Dedifferentiated amniotic fluid mesenchymal stem cell (primary cell): ENCODE results near the gene TMEM62.
"Not testable (repeated sequence)": the region's sequence is repeated elsewhere in the genome, so short reads cannot be mapped to it uniquely, and the experiment has no call there.

ENCODE experiments used
- DNase-seq: peaks from one replicate; pipeline ENCODE4 v3.0.0-alpha.2; 2016; ENCODE audit errors: extremely low spot score

Gene TMEM62

GRCh38 chr15:43209059-43209824 is 75.9 kb downstream of the TMEM62 start:
- DNase-seq = no peak

DNA sequence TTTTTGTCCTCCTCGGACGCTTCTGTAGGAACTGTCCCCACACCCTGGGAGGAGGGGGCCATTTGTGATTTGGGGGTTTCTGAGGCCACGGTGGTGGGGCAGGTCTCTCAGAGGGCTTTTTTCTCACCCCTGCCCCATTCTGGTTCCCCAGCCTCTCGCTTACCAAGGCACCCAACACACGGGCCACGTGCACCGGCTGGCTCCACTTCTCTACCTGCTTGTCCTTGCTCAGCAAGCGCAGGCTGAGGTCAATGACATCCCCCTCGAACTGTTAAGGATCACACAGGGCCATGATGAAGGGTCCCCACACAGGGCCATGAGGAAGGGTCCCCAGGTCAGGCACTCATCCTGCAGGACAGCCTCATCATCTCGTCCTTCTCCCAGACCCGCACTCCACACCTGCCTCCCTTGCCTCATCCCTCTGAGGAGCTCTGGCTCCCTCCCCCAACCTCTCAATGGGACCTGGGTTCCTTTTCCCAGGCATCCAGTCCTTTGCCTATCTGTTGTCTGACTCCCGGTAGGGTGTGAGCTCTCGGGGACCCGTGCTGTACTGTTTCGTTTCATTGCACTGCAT is 76.9 kb downstream of the TMEM62 start:
- no peak for DNase-seq

DNA sequence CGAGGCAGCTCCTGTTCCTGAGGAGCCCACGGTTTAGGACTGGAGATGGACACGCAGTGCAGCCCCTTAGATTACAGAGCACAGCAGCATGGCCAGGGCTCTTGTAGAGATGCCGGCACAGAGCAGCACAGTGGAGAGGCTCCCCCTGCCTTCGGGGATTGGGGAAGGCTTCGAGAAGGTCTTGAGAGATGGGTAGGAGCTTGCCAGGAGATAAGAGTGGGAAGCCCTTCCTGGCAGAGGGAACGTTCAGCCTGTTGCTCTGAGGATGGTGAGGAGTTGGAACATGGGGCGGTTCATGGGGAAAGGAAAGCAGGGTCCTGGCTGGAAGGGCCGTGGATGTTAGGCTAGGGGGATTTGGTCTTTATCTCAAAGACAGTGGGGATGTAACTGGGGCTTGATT is 77.4 kb downstream of the TMEM62 start:
- no peak for DNase-seq

GRCh38 chr15:43211224-43211735 is 77.9 kb downstream of the TMEM62 start:
- no peak for DNase-seq

- no peak for DNase-seq
Measured at GRCh38 chr15:43212299-43212698, 78.9 kb downstream of the TMEM62 start.

DNA sequence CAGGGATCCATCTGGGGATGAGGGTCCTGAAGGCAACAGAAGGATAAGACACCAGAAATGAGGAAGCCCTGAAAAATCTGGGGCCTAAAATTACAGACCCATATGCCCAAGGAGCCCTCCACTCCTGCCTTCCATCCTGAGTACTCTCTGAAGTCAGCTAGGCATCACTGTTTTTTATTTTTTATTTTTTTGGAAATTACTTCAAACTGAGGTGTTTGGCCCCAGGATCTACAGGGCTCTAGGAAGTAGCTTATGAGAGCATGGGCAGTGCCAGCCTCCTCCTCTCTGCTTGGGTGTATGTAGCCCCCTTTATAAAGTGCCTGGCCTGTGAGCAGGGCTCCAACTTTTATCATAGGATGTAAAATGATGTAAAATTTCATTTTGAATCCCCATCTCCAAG is 79.6 kb downstream of the TMEM62 start:
- no peak for DNase-seq

DNA sequence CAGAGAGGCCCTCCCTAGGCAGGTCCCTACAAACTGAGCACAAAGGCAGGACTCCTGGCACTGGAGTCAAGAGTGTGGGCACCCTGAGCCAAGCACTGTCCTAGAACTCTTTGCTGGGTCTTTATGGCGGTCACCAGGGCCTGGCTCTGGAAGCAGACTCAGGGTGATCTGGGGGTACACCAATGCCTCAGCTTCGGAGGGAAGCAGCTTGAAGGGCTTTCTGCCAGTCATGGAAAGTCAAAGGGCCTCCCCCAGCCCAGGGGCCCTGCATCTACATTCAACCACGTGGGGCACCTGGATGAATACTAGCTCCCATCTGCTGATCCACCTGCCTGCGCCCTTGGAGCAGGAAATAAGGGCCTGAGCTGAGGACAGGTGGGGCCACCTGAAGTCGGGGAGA is 80.1 kb downstream of the TMEM62 start:
- no peak for DNase-seq

- no peak for DNase-seq
Measured at GRCh38 chr15:43214169-43214568, 80.8 kb downstream of the TMEM62 start.

DNA sequence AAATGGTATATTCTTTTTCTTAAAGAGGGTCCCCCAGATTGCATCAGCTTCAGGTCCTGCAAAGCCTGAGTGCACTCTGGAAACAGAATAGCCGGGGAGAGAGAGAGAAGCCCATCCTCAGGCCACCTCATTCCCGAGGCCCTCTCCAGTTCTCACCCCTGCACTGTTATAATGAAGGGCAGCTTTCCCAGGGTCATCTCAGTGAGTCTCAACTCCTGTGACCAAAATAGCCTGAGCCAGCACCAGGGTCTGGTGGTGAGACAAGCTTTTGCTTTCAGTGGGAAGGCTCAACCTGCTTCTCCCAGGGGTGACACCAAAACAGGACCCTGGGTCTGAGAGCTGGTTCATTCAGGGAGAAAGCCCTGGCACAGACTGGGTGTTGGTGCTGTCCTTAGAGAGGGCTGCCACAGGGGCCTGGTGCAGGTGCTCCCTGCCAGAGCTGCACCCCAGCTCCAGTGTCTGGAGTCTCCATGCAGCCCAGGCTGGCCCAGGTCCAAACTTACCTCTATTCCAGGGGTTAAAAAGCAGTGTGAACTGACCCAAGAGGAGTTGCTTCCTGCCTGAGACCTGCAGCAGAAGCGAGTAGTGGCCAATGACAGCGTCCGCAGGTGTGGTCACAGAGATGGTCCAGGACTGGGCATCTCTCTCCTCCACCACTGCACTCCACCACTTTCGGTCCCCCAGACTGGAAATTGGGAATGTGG is 81.4 kb downstream of the TMEM62 start:
- DNase-seq = no peak

- DNase-seq = no peak
Measured at GRCh38 chr15:43215961-43216360, 82.6 kb downstream of the TMEM62 start.

GRCh38 chr15:43218908-43219706 is 85.7 kb downstream of the TMEM62 start:
- DNase-seq = peak; percentile 58

GRCh38 chr15:43219929-43220928 is 86.8 kb downstream of the TMEM62 start:
- DNase-seq = no peak

DNA sequence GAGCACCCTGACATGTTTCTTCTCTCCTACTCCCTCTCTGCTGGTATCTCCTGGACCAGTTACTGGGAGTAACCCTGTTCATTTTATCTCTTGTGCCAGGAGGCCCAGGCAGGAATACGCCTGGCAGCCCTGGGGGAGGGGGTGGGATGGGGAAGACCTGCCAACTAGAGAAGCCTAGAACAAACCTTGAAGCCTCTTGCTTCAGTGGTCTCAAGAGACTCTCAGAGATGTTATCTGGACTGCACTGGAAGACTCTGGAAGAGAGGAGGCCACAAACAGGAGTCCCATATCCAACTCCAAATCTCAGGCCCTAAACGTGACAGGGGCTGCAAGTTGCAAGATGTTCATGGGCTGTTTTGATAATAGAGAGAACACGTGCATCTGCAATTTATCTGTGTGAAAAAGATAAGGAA is 87.6 kb downstream of the TMEM62 start, which contains the start of gene EPB42:
Gene EPB42, minus strand, starts transcription at position 28 of the 413 bp plus-strand sequence. CDS start 193 bp downstream, outside the sequence.
- no peak for DNase-seq

- DNase-seq = no peak
Measured at GRCh38 chr15:43221422-43221821, 88.0 kb downstream of the TMEM62 start.

- DNase-seq = peak; percentile 68
Measured at GRCh38 chr15:43225201-43225949, 92.0 kb downstream of the TMEM62 start.

DNA sequence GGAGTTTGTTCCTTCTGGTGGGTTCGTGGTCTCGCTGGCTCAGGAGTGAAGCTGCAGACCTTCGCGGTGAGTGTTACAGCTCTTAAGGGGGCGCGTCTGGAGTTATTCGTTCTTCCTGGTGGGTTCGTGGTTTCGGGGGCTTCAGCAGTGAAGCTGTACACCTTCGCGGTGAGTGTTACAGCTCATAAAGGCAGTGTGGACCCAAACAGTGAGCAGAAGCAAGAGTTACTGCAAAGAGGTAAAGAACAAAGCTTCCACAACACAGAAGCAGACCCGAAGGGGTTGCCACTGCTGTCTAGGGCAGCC is 92.5 kb downstream of the TMEM62 start:
- DNase-seq = not testable (repeated sequence)

DNA sequence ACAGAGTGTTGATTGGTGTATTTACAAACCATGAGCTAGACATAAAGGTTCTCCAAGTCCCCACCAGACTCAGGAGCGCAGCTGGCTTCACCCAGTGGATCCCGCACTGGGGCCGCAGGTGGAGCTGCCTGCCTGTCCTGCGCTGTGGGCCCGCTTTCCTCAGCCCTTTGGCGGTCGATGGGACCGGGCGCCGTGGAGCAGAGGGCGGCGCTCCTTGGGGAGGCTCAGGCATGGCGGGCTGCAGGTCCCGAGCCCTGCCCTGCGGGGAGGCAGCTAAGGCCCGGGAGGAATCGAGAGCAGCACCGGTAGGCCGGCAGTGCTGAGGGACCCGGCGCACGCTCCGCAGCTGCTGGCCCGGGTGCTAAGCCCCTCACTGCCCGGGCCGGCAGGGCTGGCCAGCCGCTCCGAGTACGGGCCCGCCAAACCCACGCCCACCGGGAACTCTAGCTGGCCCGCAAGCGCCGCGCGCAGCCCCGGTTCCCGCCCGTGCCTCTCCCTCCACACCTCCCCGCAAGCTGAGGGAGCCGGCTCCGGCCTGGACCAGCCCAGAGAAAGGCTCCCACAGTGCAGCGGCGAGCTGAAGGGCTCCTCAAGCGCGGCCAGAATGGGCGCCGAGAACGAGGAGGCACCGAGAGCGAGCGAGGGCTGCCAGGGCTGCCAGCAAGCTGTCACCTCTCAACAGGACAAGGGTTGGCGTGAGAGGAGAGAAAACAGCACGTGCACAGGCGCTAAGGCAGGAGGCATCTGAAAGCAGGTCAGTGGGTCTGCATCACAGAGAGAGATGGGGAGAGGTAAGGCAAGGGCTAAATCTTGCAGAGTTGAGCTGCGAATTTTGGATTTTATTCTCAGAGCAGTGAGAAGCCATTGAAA is 93.3 kb downstream of the TMEM62 start:
- DNase-seq = no peak

DNA sequence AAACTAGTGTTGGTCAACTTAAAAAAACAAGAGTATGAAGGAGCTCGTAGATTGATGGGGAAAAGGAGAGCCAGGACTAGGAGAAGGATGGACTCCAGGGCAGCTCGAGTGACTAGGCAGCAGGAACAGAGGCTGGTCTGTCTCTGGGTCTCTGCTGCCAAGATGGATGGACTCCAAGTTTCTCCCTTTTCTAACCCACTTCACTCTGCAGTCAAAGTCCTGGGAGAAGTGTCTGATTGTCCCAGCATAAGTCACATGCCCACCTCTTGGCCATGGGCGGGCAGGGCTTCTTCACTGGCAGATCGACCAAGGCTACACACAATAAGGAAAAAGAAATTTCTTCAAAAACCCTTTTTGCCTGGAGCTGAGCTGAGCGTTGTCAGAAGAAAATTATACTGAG is 96.6 kb downstream of the TMEM62 start:
- no peak for DNase-seq

DNA sequence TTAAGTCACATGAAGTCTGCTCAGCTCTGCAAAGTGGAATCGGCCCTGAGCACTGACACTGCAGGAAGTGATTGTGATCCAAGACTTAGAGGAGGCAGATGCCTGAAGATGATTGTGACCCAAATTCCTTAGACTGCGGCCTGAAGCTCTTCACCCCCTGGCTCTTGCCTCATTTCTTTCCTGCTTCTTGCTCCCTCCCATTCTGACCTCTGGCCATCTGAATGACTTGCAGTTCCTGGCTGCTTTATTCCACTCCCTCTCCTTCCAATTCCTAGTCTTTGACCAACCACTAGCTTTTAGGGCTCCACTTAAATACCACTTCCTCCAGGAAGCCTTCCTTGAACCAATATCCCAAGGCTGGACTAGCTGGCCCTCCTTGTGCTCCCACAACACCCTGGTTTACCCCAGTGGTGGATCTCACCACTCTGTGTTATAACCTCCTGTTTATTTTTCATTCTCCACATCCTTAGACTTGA is 97.3 kb downstream of the TMEM62 start:
- no peak for DNase-seq
